ENCODE results near the gene QPRT. TPM values are rescaled to one million over a fixed set of nuclear protein-coding genes. Genes with fewer than 3 reads are reported as not detected.

Gene QPRT
- total and polyA plus RNA-seq, 2 experiments from 2014 or later = 65.4 to 128 TPM

DNA sequence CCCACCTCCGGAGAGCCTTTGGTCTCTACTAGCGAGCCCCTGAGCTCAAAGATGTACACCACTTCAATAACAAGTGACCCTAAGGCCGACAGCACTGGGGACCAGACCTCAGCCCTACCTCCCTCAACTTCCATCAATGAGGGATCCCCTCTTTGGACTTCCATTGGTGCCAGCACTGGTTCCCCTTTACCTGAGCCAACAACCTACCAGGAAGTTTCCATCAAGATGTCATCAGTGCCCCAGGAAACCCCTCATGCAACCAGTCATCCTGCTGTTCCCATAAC lies 15.2 kb upstream of the QPRT start:
- peaks cover 37% of the 10 kb centered on the region for H3K4me1 Mint-ChIP-seq
- no peaks in the 10 kb centered on the region for H4K20me1 ChIP-seq (replicated peaks; ENCODE audit: insufficient read depth)
- no peaks in the 10 kb centered on the region for H3K9me3 Mint-ChIP-seq
- no peaks in the 10 kb centered on the region for H3K36me3 Mint-ChIP-seq (ENCODE audit: low read depth)
- H3K36me3 ChIP-seq (ENCODE audit: insufficient read depth) = no peaks in the 10 kb centered on the region
- no peaks in the 10 kb centered on the region for H3K27me3 ChIP-seq (ENCODE audit: insufficient read depth)
- H3K4me3 Mint-ChIP-seq = no peak overlapping the region; the same call in 2 of the 3 replicates
- H3K9me2 ChIP-seq (ENCODE audit: insufficient read depth) = no peaks in the 10 kb centered on the region
- ATAC-seq (no peak), DNase-seq (ENCODE audit: low spot score) (no peak)
- H3K27ac ChIP-seq (ENCODE audit: low read depth) = no peak overlapping the region
- H3K27ac Mint-ChIP-seq = no peak overlapping the region
- peaks cover 14% of the 10 kb centered on the region for H3K27me3 Mint-ChIP-seq (ENCODE audit: insufficient read depth, low read depth, poor library complexity)
- H3K4me2 ChIP-seq = no peak overlapping the region
- H2AFZ ChIP-seq = no peak overlapping the region
- H3K4me3 ChIP-seq = no peak overlapping the region
- TF ChIP-seq EZH2 (IDR thresholded peaks at IDR 0.05; ENCODE audit: low read depth, unreplicated experiment) (no peak), STAT1 (IDR thresholded peaks at IDR 0.05; ENCODE audit: unreplicated experiment) (no peak), JUNB (IDR thresholded peaks at IDR 0.05; ENCODE audit: unreplicated experiment) (no peak), ZNF331 (CRISPR knock-in tag; IDR thresholded peaks at IDR 0.05; ENCODE audit: low read depth) (no peak), CREB1 (CRISPR knock-in tag; IDR thresholded peaks at IDR 0.05; ENCODE audit: low read depth) (no peak), POLR2AphosphoS5 (IDR thresholded peaks at IDR 0.05; ENCODE audit: low read depth) (no peak), EZH2phosphoT487 (IDR thresholded peaks at IDR 0.05; ENCODE audit: unreplicated experiment) (no peak), NANOG (IDR thresholded peaks at IDR 0.05; ENCODE audit: borderline replicate concordance) (no peak), ZNF114 (CRISPR knock-in tag; IDR thresholded peaks at IDR 0.05) (no peak)
- TF ChIP-seq, protein P1, sequence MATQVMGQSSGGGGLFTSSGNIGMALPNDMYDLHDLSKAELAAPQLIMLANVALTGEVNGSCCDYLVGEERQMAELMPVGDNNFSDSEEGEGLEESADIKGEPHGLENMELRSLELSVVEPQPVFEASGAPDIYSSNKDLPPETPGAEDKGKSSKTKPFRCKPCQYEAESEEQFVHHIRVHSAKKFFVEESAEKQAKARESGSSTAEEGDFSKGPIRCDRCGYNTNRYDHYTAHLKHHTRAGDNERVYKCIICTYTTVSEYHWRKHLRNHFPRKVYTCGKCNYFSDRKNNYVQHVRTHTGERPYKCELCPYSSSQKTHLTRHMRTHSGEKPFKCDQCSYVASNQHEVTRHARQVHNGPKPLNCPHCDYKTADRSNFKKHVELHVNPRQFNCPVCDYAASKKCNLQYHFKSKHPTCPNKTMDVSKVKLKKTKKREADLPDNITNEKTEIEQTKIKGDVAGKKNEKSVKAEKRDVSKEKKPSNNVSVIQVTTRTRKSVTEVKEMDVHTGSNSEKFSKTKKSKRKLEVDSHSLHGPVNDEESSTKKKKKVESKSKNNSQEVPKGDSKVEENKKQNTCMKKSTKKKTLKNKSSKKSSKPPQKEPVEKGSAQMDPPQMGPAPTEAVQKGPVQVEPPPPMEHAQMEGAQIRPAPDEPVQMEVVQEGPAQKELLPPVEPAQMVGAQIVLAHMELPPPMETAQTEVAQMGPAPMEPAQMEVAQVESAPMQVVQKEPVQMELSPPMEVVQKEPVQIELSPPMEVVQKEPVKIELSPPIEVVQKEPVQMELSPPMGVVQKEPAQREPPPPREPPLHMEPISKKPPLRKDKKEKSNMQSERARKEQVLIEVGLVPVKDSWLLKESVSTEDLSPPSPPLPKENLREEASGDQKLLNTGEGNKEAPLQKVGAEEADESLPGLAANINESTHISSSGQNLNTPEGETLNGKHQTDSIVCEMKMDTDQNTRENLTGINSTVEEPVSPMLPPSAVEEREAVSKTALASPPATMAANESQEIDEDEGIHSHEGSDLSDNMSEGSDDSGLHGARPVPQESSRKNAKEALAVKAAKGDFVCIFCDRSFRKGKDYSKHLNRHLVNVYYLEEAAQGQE (IDR thresholded peaks at IDR 0.05; ENCODE audit: unreplicated experiment) = no peak
- TF ChIP-seq, protein P2, sequence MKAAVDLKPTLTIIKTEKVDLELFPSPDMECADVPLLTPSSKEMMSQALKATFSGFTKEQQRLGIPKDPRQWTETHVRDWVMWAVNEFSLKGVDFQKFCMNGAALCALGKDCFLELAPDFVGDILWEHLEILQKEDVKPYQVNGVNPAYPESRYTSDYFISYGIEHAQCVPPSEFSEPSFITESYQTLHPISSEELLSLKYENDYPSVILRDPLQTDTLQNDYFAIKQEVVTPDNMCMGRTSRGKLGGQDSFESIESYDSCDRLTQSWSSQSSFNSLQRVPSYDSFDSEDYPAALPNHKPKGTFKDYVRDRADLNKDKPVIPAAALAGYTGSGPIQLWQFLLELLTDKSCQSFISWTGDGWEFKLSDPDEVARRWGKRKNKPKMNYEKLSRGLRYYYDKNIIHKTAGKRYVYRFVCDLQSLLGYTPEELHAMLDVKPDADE (IDR thresholded peaks at IDR 0.05) = no peak
- TF ChIP-seq, protein P3, sequence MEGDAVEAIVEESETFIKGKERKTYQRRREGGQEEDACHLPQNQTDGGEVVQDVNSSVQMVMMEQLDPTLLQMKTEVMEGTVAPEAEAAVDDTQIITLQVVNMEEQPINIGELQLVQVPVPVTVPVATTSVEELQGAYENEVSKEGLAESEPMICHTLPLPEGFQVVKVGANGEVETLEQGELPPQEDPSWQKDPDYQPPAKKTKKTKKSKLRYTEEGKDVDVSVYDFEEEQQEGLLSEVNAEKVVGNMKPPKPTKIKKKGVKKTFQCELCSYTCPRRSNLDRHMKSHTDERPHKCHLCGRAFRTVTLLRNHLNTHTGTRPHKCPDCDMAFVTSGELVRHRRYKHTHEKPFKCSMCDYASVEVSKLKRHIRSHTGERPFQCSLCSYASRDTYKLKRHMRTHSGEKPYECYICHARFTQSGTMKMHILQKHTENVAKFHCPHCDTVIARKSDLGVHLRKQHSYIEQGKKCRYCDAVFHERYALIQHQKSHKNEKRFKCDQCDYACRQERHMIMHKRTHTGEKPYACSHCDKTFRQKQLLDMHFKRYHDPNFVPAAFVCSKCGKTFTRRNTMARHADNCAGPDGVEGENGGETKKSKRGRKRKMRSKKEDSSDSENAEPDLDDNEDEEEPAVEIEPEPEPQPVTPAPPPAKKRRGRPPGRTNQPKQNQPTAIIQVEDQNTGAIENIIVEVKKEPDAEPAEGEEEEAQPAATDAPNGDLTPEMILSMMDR (conservative IDR thresholded peaks at IDR 0.05; ENCODE audit: low read depth in 2 of 2) = no peak
- TF ChIP-seq, protein P4, sequence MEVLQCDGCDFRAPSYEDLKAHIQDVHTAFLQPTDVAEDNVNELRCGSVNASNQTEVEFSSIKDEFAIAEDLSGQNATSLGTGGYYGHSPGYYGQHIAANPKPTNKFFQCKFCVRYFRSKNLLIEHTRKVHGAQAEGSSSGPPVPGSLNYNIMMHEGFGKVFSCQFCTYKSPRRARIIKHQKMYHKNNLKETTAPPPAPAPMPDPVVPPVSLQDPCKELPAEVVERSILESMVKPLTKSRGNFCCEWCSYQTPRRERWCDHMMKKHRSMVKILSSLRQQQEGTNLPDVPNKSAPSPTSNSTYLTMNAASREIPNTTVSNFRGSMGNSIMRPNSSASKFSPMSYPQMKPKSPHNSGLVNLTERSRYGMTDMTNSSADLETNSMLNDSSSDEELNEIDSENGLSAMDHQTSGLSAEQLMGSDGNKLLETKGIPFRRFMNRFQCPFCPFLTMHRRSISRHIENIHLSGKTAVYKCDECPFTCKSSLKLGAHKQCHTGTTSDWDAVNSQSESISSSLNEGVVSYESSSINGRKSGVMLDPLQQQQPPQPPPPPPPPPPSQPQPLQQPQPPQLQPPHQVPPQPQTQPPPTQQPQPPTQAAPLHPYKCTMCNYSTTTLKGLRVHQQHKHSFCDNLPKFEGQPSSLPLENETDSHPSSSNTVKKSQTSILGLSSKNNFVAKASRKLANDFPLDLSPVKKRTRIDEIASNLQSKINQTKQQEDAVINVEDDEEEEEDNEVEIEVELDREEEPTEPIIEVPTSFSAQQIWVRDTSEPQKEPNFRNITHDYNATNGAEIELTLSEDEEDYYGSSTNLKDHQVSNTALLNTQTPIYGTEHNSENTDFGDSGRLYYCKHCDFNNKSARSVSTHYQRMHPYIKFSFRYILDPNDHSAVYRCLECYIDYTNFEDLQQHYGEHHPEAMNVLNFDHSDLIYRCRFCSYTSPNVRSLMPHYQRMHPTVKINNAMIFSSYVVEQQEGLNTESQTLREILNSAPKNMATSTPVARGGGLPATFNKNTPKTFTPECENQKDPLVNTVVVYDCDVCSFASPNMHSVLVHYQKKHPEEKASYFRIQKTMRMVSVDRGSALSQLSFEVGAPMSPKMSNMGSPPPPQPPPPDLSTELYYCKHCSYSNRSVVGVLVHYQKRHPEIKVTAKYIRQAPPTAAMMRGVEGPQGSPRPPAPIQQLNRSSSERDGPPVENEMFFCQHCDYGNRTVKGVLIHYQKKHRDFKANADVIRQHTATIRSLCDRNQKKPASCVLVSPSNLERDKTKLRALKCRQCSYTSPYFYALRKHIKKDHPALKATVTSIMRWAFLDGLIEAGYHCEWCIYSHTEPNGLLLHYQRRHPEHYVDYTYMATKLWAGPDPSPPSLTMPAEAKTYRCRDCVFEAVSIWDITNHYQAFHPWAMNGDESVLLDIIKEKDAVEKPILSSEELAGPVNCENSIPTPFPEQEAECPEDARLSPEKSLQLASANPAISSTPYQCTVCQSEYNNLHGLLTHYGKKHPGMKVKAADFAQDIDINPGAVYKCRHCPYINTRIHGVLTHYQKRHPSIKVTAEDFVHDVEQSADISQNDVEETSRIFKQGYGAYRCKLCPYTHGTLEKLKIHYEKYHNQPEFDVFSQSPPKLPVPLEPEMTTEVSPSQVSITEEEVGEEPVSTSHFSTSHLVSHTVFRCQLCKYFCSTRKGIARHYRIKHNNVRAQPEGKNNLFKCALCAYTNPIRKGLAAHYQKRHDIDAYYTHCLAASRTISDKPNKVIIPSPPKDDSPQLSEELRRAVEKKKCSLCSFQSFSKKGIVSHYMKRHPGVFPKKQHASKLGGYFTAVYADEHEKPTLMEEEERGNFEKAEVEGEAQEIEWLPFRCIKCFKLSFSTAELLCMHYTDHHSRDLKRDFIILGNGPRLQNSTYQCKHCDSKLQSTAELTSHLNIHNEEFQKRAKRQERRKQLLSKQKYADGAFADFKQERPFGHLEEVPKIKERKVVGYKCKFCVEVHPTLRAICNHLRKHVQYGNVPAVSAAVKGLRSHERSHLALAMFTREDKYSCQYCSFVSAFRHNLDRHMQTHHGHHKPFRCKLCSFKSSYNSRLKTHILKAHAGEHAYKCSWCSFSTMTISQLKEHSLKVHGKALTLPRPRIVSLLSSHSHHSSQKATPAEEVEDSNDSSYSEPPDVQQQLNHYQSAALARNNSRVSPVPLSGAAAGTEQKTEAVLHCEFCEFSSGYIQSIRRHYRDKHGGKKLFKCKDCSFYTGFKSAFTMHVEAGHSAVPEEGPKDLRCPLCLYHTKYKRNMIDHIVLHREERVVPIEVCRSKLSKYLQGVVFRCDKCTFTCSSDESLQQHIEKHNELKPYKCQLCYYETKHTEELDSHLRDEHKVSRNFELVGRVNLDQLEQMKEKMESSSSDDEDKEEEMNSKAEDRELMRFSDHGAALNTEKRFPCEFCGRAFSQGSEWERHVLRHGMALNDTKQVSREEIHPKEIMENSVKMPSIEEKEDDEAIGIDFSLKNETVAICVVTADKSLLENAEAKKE (CRISPR knock-in tag; IDR thresholded peaks at IDR 0.05) = no peak
- H3F3A ChIP-seq (replicated peaks; ENCODE audit: low read depth) = peaks cover 13% of the 10 kb centered on the region; the same call in 1 of the 2 replicates
- H3K79me2 ChIP-seq (replicated peaks; ENCODE audit: insufficient read depth) = no peaks in the 10 kb centered on the region
- H3K4me1 ChIP-seq (ENCODE audit: insufficient read depth) = peaks cover 18% of the 10 kb centered on the region

All from GM23338 (cell line).